ENCODE data around the gene ZNF536.

DNA sequence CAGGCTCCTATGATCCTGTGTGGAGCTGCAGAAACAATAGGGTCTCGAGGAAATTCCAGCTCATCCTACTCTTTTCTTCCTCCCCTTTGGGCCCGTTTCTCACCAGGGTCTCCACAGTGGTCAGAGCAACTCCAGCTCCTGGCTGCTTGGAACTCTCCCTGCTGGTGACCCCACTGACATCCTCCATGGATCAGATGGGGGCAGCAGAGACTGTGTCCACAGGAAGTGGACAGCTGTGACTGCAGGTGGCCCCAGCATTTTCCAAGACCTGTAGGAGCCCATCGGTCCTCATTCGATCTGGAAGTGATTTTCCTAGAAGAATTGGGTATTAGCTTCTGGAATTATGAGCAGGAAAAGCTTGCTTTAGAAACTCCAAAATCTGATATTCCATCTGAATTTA is 208.5 kb downstream of the ZNF536 start:
- TF ChIP-seq, protein P1, sequence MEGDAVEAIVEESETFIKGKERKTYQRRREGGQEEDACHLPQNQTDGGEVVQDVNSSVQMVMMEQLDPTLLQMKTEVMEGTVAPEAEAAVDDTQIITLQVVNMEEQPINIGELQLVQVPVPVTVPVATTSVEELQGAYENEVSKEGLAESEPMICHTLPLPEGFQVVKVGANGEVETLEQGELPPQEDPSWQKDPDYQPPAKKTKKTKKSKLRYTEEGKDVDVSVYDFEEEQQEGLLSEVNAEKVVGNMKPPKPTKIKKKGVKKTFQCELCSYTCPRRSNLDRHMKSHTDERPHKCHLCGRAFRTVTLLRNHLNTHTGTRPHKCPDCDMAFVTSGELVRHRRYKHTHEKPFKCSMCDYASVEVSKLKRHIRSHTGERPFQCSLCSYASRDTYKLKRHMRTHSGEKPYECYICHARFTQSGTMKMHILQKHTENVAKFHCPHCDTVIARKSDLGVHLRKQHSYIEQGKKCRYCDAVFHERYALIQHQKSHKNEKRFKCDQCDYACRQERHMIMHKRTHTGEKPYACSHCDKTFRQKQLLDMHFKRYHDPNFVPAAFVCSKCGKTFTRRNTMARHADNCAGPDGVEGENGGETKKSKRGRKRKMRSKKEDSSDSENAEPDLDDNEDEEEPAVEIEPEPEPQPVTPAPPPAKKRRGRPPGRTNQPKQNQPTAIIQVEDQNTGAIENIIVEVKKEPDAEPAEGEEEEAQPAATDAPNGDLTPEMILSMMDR (IDR thresholded peaks at IDR 0.05; ENCODE audit: low read depth, low read length) = no peak
- TF ChIP-seq POLR2A (IDR thresholded peaks at IDR 0.05; ENCODE audit: extremely low read depth, insufficient read length) = no peak
- TF ChIP-seq, protein P2, sequence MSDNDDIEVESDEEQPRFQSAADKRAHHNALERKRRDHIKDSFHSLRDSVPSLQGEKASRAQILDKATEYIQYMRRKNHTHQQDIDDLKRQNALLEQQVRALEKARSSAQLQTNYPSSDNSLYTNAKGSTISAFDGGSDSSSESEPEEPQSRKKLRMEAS (IDR thresholded peaks at IDR 0.05; ENCODE audit: low read depth, low read length) = no peak
